KG1 (cell line): ENCODE data around the gene NEBL.
A peak's percentile ranks its signal among the peaks of the same experiment; 100 is the strongest.

ENCODE experiments used
- DNase-seq: peaks from one replicate; lab custom pipeline; 2025; lab: John Stamatoyannopoulos, UW

The NEBL gene

DNA sequence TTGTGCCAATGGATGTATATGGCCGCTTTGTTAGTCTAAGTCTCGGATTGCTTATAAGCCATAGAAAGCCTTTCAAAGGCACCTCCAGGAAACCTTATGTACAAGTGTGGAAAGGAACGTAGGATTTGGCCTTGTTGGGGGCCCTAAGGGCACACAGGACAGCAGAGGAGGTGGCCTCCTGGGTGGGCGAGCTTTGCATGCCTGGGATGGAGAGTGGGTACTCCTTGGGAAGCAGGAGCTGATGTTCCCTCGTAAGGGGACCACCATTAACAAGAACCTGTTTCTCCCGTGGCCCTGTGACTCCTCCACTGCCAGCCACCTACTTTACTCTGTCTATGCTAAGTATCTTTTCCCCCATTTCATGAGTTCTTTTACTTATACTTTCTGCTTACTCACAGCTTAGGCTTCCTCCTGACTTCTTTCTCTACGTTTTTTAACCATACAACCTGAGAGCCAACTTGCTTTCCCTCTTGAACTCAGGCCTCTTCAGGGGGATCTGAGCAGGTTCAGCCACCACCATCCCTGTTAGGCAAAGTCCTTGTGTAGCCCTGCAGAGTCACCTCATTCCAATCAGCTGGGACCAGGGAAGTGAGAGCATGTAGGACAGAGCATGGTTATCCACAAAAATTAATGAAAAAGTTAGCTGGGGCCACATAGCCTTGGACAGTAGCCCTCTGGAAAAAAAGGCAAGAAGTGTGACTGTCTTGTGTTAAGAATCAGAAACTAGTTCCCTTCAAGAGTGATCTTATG, 118.9 kb downstream of the NEBL start:
- DNase-seq: no peak

DNA sequence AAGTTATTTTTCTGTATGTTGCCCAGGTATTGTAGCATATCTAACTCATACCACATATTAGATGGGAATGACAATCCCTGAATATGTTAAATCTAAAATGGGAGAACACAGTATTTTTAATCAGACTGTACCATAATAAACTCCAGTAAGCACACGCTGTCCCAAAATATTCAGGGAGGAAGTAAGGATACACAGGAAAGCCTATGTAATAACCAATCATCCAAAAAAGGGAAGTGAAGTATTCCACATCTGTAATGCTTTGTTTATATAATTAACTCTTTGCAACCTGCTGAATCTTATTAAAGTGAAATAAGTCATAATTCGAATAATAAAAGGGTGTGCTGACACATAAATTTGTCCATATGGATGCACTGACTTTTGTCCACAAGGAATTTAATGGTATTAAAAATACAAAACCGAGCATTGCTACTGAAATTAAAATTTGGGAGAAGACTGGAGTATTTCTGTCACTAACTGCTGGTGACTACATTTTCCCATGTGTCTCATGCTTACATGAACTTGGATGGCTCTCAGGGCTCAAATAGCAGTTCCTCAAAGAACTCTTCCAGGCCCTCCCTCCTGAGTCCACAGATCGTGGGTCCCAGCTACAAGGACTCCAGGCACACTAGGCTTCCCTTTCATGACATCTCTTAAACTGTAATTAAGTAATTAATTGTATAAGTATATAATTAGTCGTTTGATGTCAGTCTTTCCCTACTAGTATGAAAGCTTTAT, 120.6 kb downstream of the NEBL start:
- DNase-seq: no peak

DNA sequence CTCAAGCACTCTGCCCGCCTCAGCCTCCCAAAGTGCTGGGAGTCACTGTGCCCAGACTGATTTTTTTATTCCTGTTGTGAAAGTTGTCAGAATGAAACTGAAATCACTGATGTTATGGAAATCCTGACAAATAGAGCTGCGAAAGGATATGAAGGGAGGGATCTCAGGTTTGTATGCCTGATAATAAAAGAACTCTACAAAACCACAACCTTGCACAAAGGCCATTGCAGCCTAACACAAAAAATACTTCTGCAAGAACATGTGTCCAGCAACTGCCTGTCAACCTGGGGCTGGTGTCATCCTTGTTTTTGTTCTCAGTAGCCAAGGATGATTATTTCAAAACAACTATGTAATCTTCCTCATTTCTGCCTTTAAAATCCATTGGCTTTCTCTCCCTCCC, 126.1 kb downstream of the NEBL start:
- no peak for DNase-seq

DNA sequence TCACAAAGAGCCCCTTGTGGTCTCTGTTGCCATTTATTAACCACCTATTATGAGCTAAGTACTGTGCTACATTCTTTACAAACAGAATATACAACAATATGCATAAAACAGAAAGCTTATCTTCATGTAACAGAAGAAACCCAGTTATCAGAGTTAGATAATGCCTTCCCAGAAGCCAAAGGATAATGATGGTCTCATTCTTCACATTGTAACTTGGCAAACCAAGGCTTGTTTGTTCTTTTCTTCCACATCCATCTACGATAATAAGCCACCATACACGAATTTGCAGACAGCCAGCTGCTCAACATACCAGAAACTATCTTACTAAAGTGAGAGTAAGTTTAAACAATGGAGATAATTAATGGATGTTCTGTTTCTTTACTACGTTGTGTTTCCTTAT, 127.6 kb downstream of the NEBL start:
- DNase-seq: no peak

DNA sequence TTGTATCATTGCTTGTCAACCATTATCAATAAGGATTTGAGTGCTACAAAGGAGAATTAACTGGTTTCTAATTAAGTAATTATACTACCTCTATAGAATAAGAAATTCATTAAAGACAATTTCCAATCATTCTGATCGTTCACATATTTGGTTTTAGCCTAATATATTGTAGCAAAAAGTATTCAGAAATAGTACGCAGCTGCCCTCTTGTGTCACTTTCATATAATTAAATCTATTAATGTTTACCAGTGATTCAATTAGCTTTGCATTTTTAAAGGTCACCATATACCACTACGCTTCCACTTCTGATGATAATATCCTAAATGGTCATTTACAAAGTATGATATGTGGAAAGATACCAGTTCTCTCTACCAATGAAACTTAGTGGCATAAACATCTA, 128.3 kb downstream of the NEBL start:
- peak; percentile 3 for DNase-seq

DNA sequence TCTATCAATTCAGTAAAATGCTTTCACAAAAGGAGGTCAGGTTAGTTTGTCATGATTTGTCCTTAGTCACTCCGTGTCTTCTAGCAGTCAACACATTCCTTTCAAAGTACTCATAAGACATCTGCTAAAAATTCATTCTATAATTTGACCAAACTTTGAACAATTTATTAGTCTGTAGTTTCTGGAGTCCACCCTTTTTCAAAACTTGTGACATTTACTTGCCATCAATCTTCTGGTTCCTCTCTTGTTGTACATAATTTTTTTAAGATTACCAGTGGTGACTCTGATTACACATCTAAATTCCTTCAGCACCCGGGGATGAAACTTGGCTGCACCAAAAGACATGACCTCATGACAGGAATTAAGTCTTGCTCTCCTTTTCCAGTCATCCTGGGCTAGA, 130.1 kb downstream of the NEBL start:
- DNase-seq: no peak

- no peak for DNase-seq
These were observed 132.0 kb downstream of the NEBL start for GRCh38 chr10:20765066-20765465.

- DNase-seq: no peak
These were observed 136.7 kb downstream of the NEBL start for GRCh38 chr10:20760460-20760859.

GRCh38 chr10:20748551-20748950, 148.6 kb downstream of the NEBL start:
- DNase-seq: no peak

- no peak for DNase-seq
These were observed 149.3 kb downstream of the NEBL start for GRCh38 chr10:20747782-20748181.

GRCh38 chr10:20746856-20747255, 150.3 kb downstream of the NEBL start:
- DNase-seq: no peak

DNA sequence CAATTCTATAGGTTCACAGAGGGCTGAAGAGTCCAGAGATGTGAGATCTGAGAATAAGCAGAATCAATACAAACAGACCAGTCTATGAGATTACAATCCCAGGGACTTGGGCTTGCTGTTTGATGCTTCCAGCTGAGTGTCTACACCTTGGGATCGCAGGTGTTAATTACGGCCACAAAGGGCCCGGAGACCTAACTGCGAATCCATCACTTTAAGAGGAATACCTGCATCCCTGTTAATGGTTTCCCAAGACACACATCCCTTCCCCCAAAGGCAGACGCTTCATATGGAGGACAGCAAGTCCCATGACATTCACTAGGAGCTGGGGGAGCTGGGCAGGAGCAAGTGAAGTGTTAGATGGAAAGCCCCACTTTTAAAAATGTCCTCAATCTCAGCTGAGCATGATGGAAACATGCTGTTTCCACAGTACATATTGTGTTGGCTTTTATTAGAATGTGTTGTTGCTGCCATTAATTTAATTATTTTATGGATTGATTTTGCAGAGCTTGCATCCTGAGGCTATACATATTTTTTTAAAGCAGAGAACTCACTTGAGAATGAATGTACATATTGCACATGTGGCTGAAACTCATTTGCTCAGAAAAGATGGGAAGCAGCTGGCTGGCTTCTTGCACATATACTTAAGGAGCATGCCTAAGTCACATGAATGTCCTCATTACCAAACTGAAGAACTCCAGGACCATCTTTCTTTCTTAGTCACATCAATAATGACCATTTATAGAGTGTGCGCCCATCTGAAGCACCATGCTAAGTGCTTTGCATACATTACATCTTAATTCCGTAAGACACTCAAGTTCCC, 151.3 kb downstream of the NEBL start:
- no peak for DNase-seq

DNA sequence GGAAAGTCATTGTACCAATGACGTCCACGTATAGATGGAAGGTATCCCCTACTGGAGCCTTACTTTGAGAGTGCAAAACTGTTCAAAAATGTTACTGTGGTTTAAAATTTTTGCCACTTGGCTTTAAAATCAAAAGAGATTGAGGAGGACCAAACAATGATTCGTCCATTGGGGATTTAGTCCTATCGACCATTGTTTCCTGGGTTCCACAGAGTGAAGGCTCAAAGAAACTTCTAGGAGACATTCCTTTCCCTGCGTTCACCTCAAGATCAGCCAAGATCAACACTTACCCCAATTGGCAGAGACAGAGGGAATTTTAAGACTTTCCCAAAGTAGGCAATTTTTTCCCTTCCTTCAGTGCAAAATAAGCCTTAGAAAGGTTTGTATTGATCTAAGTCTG, 152.3 kb downstream of the NEBL start:
- DNase-seq: no peak

DNA sequence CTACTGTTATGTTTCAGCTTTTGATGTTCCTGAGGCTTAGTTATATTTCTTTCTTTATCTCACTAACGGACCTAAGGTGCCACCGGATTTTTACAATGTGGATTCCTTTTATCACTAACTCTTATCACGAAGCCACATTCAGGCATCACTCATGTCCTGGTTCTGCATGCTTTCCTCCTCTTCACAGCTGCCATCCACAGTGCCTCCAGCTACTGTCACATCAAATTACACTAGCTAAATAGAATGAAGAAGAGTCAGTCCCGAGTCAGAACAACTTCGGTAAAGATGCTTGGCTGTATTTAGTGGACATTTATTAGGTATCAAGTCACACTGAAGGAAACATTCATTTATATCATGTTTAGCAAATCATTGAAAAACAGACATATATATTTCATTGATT, 153.2 kb downstream of the NEBL start:
- DNase-seq: no peak

GRCh38 chr10:20742737-20743541, 154.2 kb downstream of the NEBL start:
- no peak for DNase-seq

DNA sequence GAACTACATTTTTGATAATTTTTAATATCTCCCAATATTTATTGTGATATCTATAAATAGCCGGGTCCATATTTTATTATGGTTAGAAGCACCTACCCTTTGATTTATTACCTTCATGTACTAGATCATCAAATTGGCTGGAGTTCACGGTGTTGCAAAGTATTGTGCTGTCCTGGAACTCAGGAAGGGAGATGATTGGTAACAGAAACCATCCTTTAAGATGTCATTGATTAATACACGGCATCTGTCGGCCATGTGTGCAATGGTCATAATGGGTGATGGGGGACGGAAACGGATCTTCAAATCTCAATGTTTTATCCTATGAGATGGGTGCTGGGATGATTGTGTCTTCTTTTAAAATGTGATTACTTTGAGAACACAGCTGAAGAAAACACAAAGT, 157.0 kb downstream of the NEBL start:
- no peak for DNase-seq

DNA sequence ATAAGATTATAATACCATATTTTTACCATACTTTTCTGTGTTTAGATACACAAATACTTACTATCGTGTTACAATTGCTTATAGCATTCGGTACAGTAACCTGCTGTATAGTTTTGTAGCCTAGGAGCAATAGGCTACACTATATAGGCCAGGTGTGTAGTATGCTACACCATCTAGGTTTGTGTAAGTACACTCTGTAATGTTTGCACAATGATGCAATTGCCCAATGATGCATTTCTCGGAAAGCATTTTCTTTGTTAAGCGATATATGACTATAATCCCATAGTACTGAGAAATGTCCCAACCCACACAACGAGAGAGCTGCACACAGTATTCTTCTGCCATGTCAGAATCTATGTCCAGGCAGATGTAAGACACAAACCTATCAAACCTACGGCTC, 160.0 kb downstream of the NEBL start:
- no peak for DNase-seq
